HepG2 (cell line): ENCODE data around the gene ZNRF3. TPM values are rescaled to one million over a fixed set of nuclear protein-coding genes. Genes with fewer than 3 reads are reported as not detected.

Experiments
- CBX1 ChIP-seq: IDR thresholded peaks from one replicate; pipeline ENCODE4 v1.6.1; 2016; ENCODE audit warnings: antibody characterized with exemption, low read depth
- FOXK2 ChIP-seq: fragments of 450-650 bp; IDR thresholded peaks from 2 replicates; pipeline ENCODE4 v1.6.1; 2016
- HNF4G ChIP-seq, 2 experiments: sonication (generic) in 1 of 2; formaldehyde crosslinking in 1 of 2; IDR thresholded peaks; 2 replicates each; pipeline versions ENCODE4 v1.4.0 to v1.6.1; 2011 to 2020; ENCODE audit warnings: borderline replicate concordance in 2 of 2, low read depth in 2 of 2, mild to moderate bottlenecking in 2 of 2, low read length in 1 of 2, missing genetic modification reagents in 1 of 2, moderate library complexity in 1 of 2
- IKZF5 ChIP-seq: IDR thresholded peaks from 2 replicates; pipeline ENCODE4 v1.6.1; 2018; ENCODE audit warnings: missing genetic modification reagents, mild to moderate bottlenecking, missing compliant biosample characterization
- KDM5A ChIP-seq: fragments of 200-600 bp; sonication (generic); IDR thresholded peaks from 2 replicates; pipeline ENCODE4 v1.7.0; 2018; ENCODE audit warnings: antibody characterized with exemption, mild to moderate bottlenecking, low read length, borderline replicate concordance
- KMT2B ChIP-seq: IDR thresholded peaks from 2 replicates; pipeline ENCODE4 v1.6.1; 2016; ENCODE audit warnings: missing genetic modification reagents, missing compliant biosample characterization
- NCOA2 ChIP-seq: sonication (generic); formaldehyde crosslinking; IDR thresholded peaks from 2 replicates; pipeline ENCODE4 v1.8.0; 2022; ENCODE audit warnings: inconsistent platforms
- PHF21A ChIP-seq: sonication (generic); formaldehyde crosslinking; IDR thresholded peaks from 2 replicates; pipeline ENCODE4 v1.5.0; 2020; ENCODE audit warnings: mild to moderate bottlenecking, missing genetic modification reagents
- RELA ChIP-seq: sonication (generic); formaldehyde crosslinking; IDR thresholded peaks from 2 replicates; pipeline ENCODE4 v1.4.0; 2020; ENCODE audit warnings: missing genetic modification reagents
- SNAPC5 ChIP-seq: sonication (generic); formaldehyde crosslinking; IDR thresholded peaks from 2 replicates; pipeline ENCODE4 v1.8.1; 2023; ENCODE audit warnings: mild to moderate bottlenecking, missing genetic modification reagents, borderline replicate concordance
- ZBTB20 ChIP-seq: sonication (generic); formaldehyde crosslinking; IDR thresholded peaks from 2 replicates; pipeline ENCODE4 v1.8.1; 2023; ENCODE audit warnings: missing genetic modification reagents, low read depth, mild to moderate bottlenecking, borderline replicate concordance
- ZMAT3 ChIP-seq: sonication (generic); formaldehyde crosslinking; conservative IDR thresholded peaks from 2 replicates; pipeline ENCODE4 v1.7.0; 2021; ENCODE audit warnings: missing genetic modification reagents
- ZNF10 ChIP-seq: sonication (generic); formaldehyde crosslinking; IDR thresholded peaks from 2 replicates; pipeline ENCODE4 v1.4.0; 2020; ENCODE audit warnings: mild to moderate bottlenecking, low read depth, missing genetic modification reagents, borderline replicate concordance
- ZNF318 ChIP-seq: sonication (generic); formaldehyde crosslinking; IDR thresholded peaks from 2 replicates; pipeline ENCODE4 v1.4.0; 2020; ENCODE audit warnings: mild to moderate bottlenecking, missing genetic modification reagents
- ZNF329 ChIP-seq: sonication (generic); formaldehyde crosslinking; IDR thresholded peaks from 2 replicates; pipeline ENCODE4 v1.9.0; 2021; ENCODE audit warnings: low read depth, mild to moderate bottlenecking, missing genetic modification reagents
- ZNF547 ChIP-seq: sonication (generic); formaldehyde crosslinking; IDR thresholded peaks from 2 replicates; pipeline ENCODE4 v1.5.1; 2020; ENCODE audit warnings: mild to moderate bottlenecking, missing genetic modification reagents
- ZNF558 ChIP-seq: sonication (generic); formaldehyde crosslinking; IDR thresholded peaks from 2 replicates; pipeline ENCODE4 v1.9.0; 2022; ENCODE audit warnings: mild to moderate bottlenecking, missing genetic modification reagents, borderline replicate concordance
- ZNF670 ChIP-seq: sonication (generic); formaldehyde crosslinking; IDR thresholded peaks from 2 replicates; pipeline ENCODE4 v1.8.0; 2022; ENCODE audit warnings: mild to moderate bottlenecking, missing genetic modification reagents, borderline replicate concordance
- ZNF746 ChIP-seq: sonication (generic); formaldehyde crosslinking; IDR thresholded peaks from 2 replicates; pipeline ENCODE4 v1.8.0; 2022; ENCODE audit warnings: mild to moderate bottlenecking, missing genetic modification reagents
- ZNF782 ChIP-seq: sonication (generic); formaldehyde crosslinking; IDR thresholded peaks from 2 replicates; pipeline ENCODE4 v1.4.0; 2020; ENCODE audit warnings: missing genetic modification reagents, mild to moderate bottlenecking, borderline replicate concordance
- ZNF883 ChIP-seq: sonication (generic); formaldehyde crosslinking; IDR thresholded peaks from 2 replicates; pipeline ENCODE4 v1.5.1; 2020; ENCODE audit warnings: mild to moderate bottlenecking, missing genetic modification reagents; ENCODE audit errors: not compliant biosample characterization
- polyA plus RNA-seq, 8 experiments: library from polyadenylated mRNA; depleted of rRNA in 3 of 8; stranded (reverse) in 7 of 8; unstranded in 1 of 8; fragments of >200 nt; fragmentation: Illumina TruSeq in 4 of 8; extraction: Trizol in 4 of 8; gene quantifications; 2 replicates each; pipeline versions ENCODE4 v1.2.1 to v1.2.3, GENCODE V29; 2011 to 2016; ENCODE audit warnings: low read depth in 4 of 8, missing spikeins in 1 of 8, mixed read lengths in 1 of 8; ENCODE audit not compliant: insufficient read depth in 1 of 8
- total RNA-seq, 5 experiments: library from RNA; depleted of rRNA; stranded (reverse); fragments of >200 nt; fragmentation: Illumina TruSeq; extraction: Trizol; gene quantifications; 2 replicates each; pipeline ENCODE4 v1.2.3, GENCODE V29; 2016; ENCODE audit warnings: low read depth in 1 of 5

Gene ZNRF3
- total and polyA plus RNA-seq, 2 of the 13 experiments (the other 11 are each of a cell fraction or from before 2014, with no cell fraction given), result 20.3 to 36.7 TPM

GRCh38 chr22:29071261-29072045, 188.1 kb downstream of the ZNRF3 start (continued):
- TF ChIP-seq HNF4G (IDR thresholded peaks at IDR 0.05; ENCODE audit: borderline replicate concordance, low read depth, low read length) (no peak; the same call in 1 of the 2 replicates), HNF4G (CRISPR knock-in tag; IDR thresholded peaks at IDR 0.05; ENCODE audit: borderline replicate concordance, low read depth) (no peak), ZNF782 (CRISPR knock-in tag) (no peak), KDM5A (no peak), ZNF670 (CRISPR knock-in tag) (0 out of 2 replicates have a peak, but pooled peaks have one; percentile 32), RELA (CRISPR knock-in tag) (no peak), IKZF5 (no peak), FOXK2 (no peak), ZNF883 (no peak), ZNF329 (CRISPR knock-in tag) (no peak), ZMAT3 (CRISPR knock-in tag) (no peak), NCOA2 (peak; percentile 23; the same call in 1 of the 2 replicates), SNAPC5 (no peak), ZNF746 (CRISPR knock-in tag) (no peak), ZBTB20 (CRISPR knock-in tag) (no peak), KMT2B (CRISPR knock-in tag) (no peak), ZNF10 (CRISPR knock-in tag) (no peak), ZNF318 (CRISPR knock-in tag) (no peak), PHF21A (CRISPR knock-in tag) (peak; percentile 50; the same call in 1 of the 2 replicates), ZNF547 (no peak), ZNF558 (CRISPR knock-in tag) (no peak), CBX1 (no peak)
